Measurements from ENCODE around the gene TACC2. TPM values are rescaled to one million over a fixed set of nuclear protein-coding genes. Genes with fewer than 3 reads are reported as not detected.

TACC2 gene
- total and polyA plus RNA-seq, 2 donors (not counting 3 experiments of a cell fraction or from before 2014, with no cell fraction given), result 14.4 to 46.2 TPM

- H4K20me1 ChIP-seq (replicated peaks; ENCODE audit: control insufficient read depth, extremely low read depth, insufficient read depth, low read length), result no peaks in the 10 kb centered on the region
- H3K9me1 ChIP-seq (replicated peaks; ENCODE audit: control insufficient read depth, extremely low read depth, insufficient read depth, low read length), result no peaks in the 10 kb centered on the region
- no peak for DNase-seq (ENCODE audit: low read depth, low spot score)
- no peaks in the 10 kb centered on the region for H3K9me3 ChIP-seq (replicated peaks; ENCODE audit: control insufficient read depth, insufficient read depth, low read length)
- no peak overlapping the region for H3K27ac ChIP-seq (ENCODE audit: insufficient read depth, low read depth, low read length)
- H3K36me3 ChIP-seq (ENCODE audit: control insufficient read depth in 2 of 2, extremely low read depth in 1 of 2, insufficient read depth in 2 of 2, low read length in 2 of 2), result peaks cover 0 to 10% of the 10 kb centered on the region in 2 experiments
- dilution Hi-C loops (cut with MboI; ENCODE audit: extremely low pct_ligation_motif_present, low sequenced_read_pairs), result no loop called here
- H2AFZ ChIP-seq (ENCODE audit: low read depth, low read length), result no peak overlapping the region
- H3K27me3 ChIP-seq (ENCODE audit: control insufficient read depth in 2 of 2, insufficient read depth in 2 of 2, low read length in 2 of 2), result no peaks in the 10 kb centered on the region
- no peaks in the 10 kb centered on the region for H3K4me1 ChIP-seq (ENCODE audit: control insufficient read depth, extremely low read depth, insufficient read depth, low read length)
- BruUV-seq (replicated peaks), result no TSS peak
- H3K9ac ChIP-seq (replicated peaks; ENCODE audit: extremely low read depth, insufficient read depth, low read length), result no peak overlapping the region
- TF ChIP-seq POLR2A (IDR thresholded peaks at IDR 0.05; ENCODE audit: low read depth, low read length) (no peak), EZH2 (IDR thresholded peaks at IDR 0.05; ENCODE audit: borderline replicate concordance, low read depth, low read length, severe bottlenecking) (no peak), POLR2AphosphoS5 (IDR thresholded peaks at IDR 0.05; ENCODE audit: insufficient read depth, low read depth, low read length) (no peak), GATA2 (IDR thresholded peaks at IDR 0.05; ENCODE audit: insufficient read depth, insufficient read length, low read depth, low read length) (no peak), FOS (IDR thresholded peaks at IDR 0.05; ENCODE audit: borderline replicate concordance, insufficient read depth, low read length) (no peak), MYC (IDR thresholded peaks at IDR 0.05; ENCODE audit: low read depth, low read length) (no peak), CTCF (IDR thresholded peaks at IDR 0.05; ENCODE audit: extremely low read depth in 1 of 2, insufficient read depth in 1 of 2, low read depth in 1 of 2, low read length in 2 of 2) (no peak), JUN (IDR thresholded peaks at IDR 0.05; ENCODE audit: borderline replicate concordance, insufficient read depth, insufficient read length, low read depth) (no peak), MAX (IDR thresholded peaks at IDR 0.05; ENCODE audit: insufficient read depth, insufficient read length) (no peak)
- CTCF ChIA-PET, result interaction anchor here (1.0 kb wide), 1 partner anchor 30 kb away, joined by 3 read pairs; no protein-coding TSS in a partner anchor
- FAIRE-seq, result no peak
- no peak overlapping the region for H3K4me3 ChIP-seq (replicated peaks in 1 of 3; ENCODE audit: insufficient read depth in 1 of 3, low read depth in 1 of 3, low read length in 3 of 3)
- no peak overlapping the region for H3K4me2 ChIP-seq (ENCODE audit: insufficient read depth, low read length)
- POLR2A ChIA-PET, result no interaction called here
- H3K79me2 ChIP-seq (ENCODE audit: control insufficient read depth, insufficient read depth, low read length), result no peaks in the 10 kb centered on the region
- intact Hi-C loops (cut with micrococcal nuclease), result no loop called here
Measured at GRCh38 chr10:122237331-122237990, 248.5 kb downstream of the TACC2 start.
